ENCODE results near the gene AK3.

GRCh38 chr9:4679268-4680172, 61.5 kb downstream of the AK3 start, which contains the start of gene CDC37L1:
- TF ChIP-seq CTCF (IDR thresholded peaks at IDR 0.05) (peak; percentile 88 to 93 (median 89)), POLR2A (IDR thresholded peaks at IDR 0.05) (peak; percentile 93)

Data from breast epithelium (tissue), 3 donors.